IMR-90 (cell line): ENCODE data around the gene TAS2R4. TPM values are rescaled to one million over a fixed set of nuclear protein-coding genes. Genes with fewer than 3 reads are reported as not detected.
A peak's percentile ranks its signal among the peaks of the same experiment; 100 is the strongest.

Source experiments
- ATAC-seq: fragments of 200-7000 bp; cut with Tn5 transposase; 2 replicates; pipeline ENCODE4 v1.9.1; 2020; ENCODE audit warnings: low read depth, mild to moderate bottlenecking, moderate library complexity
- BruUV-seq: library from RNA; stranded (reverse); fragments of 400-500 nt; replicated peaks from 2 replicates; lab custom pipeline; 2021; lab: Mats Ljungman, UMichigan
- CTCF ChIA-PET: fragments of 300-600 bp; formaldehyde crosslinking; extraction: SDS; loops from one replicate; lab custom pipeline; 2021; ENCODE audit warnings: antibody characterized with exemption; lab: Yijun Ruan, JAX
- POLR2A ChIA-PET: fragments of 300-600 bp; sonication (Branson Sonifier 250); formaldehyde crosslinking; loops from one replicate; lab custom pipeline; 2022; ENCODE audit warnings: antibody characterized with exemption; ENCODE audit not compliant: unreplicated experiment; lab: Charles Lee
- DNase-seq: peaks from one replicate; pipeline ENCODE4 v3.0.0; 2013
- H2AFZ ChIP-seq: replicated peaks from 2 replicates; pipeline ENCODE3; 2013; ENCODE audit warnings: low read length, mild to moderate bottlenecking; ENCODE audit not compliant: poor library complexity
- H2AK5ac ChIP-seq: 2 replicates; pipeline ENCODE4 v1.6.1; 2013; ENCODE audit warnings: low read depth, low read length, inconsistent platforms
- H2AK9ac ChIP-seq: replicated peaks from 2 replicates; pipeline ENCODE3; 2013; ENCODE audit warnings: mild to moderate bottlenecking, low read depth, low read length, moderate library complexity; ENCODE audit not compliant: poor library complexity
- H2BK120ac ChIP-seq: 2 replicates; pipeline ENCODE4 v1.6.1; 2013; ENCODE audit warnings: low read depth, low read length, inconsistent platforms
- H2BK15ac ChIP-seq: 3 replicates; pipeline ENCODE4 v1.6.1; 2013; ENCODE audit warnings: low read depth, low read length, inconsistent platforms
- H2BK20ac ChIP-seq: 2 replicates; pipeline ENCODE4 v1.6.1; 2013; ENCODE audit warnings: low read depth, mild to moderate bottlenecking, inconsistent platforms, low read length, moderate library complexity
- H2BK5ac ChIP-seq: 2 replicates; pipeline ENCODE4 v1.6.1; 2013; ENCODE audit warnings: mild to moderate bottlenecking, low read depth, low read length, inconsistent platforms; ENCODE audit not compliant: poor library complexity, severe bottlenecking
- H3K14ac ChIP-seq: replicated peaks from 2 replicates; pipeline ENCODE4 v1.6.1; 2013; ENCODE audit warnings: low read depth, low read length, inconsistent platforms
- H3K18ac ChIP-seq: 2 replicates; pipeline ENCODE4 v1.6.1; 2013; ENCODE audit warnings: low read depth, low read length, control low read depth
- H3K23ac ChIP-seq: 2 replicates; pipeline ENCODE4 v1.6.1; 2013; ENCODE audit warnings: low read depth, low read length, inconsistent platforms
- H3K27ac ChIP-seq: 2 replicates; pipeline ENCODE4 v1.5.1; 2013; ENCODE audit warnings: mild to moderate bottlenecking, control low read depth, low read length; ENCODE audit not compliant: insufficient read depth
- H3K27me3 ChIP-seq: 2 replicates; pipeline ENCODE4 v1.6.1; 2013; ENCODE audit warnings: low read length; ENCODE audit not compliant: control insufficient read depth, insufficient read depth
- H3K36me3 ChIP-seq: 2 replicates; pipeline ENCODE4 v1.6.1; 2013; ENCODE audit warnings: low read length, mixed read lengths; ENCODE audit not compliant: control insufficient read depth, insufficient read depth
- H3K4ac ChIP-seq: 2 replicates; pipeline ENCODE4 v1.6.1; 2013; ENCODE audit warnings: low read depth, low read length, inconsistent platforms
- H3K4me1 ChIP-seq: 2 replicates; pipeline ENCODE4 v1.6.1; 2013; ENCODE audit warnings: low read length, mixed read lengths; ENCODE audit not compliant: control insufficient read depth, insufficient read depth
- H3K4me2 ChIP-seq: 2 replicates; pipeline ENCODE4 v1.6.1; 2013; ENCODE audit warnings: low read depth, mild to moderate bottlenecking, control low read depth, low read length, moderate library complexity
- H3K4me3 ChIP-seq: 2 replicates; pipeline ENCODE4 v1.5.1; 2013; ENCODE audit warnings: low read depth, mild to moderate bottlenecking, control low read depth, low read length, moderate library complexity; ENCODE audit not compliant: insufficient read depth
- H3K56ac ChIP-seq: 2 replicates; pipeline ENCODE4 v1.6.1; 2013; ENCODE audit warnings: low read length, inconsistent platforms; ENCODE audit not compliant: insufficient read depth; ENCODE audit errors: extremely low read depth
- H3K79me1 ChIP-seq, 2 experiments: 2 replicates each; pipeline ENCODE4 v1.6.1; 2013; ENCODE audit warnings: low read length in 2 of 2, inconsistent platforms in 1 of 2, low read depth in 1 of 2
- H3K9ac ChIP-seq: 2 replicates; pipeline ENCODE4 v1.6.1; 2013; ENCODE audit warnings: low read depth, low read length, control low read depth
- H3K9me1 ChIP-seq: 2 replicates; pipeline ENCODE4 v1.6.1; 2013; ENCODE audit warnings: low read length, inconsistent platforms; ENCODE audit not compliant: insufficient read depth
- H3K9me3 ChIP-seq: 2 replicates; pipeline ENCODE4 v1.6.1; 2013; ENCODE audit warnings: low read length; ENCODE audit not compliant: control insufficient read depth, insufficient read depth
- H4K20me1 ChIP-seq: 2 replicates; pipeline ENCODE4 v1.6.1; 2013; ENCODE audit warnings: low read length, inconsistent platforms; ENCODE audit not compliant: insufficient read depth
- H4K5ac ChIP-seq: 2 replicates; pipeline ENCODE4 v1.6.1; 2013; ENCODE audit warnings: mild to moderate bottlenecking, low read depth, low read length, control low read depth
- H4K8ac ChIP-seq, 2 experiments: 2 replicates each; pipeline ENCODE4 v1.6.1; 2013; ENCODE audit warnings: low read depth in 2 of 2, low read length in 2 of 2, control low read depth in 1 of 2, inconsistent platforms in 1 of 2
- H4K91ac ChIP-seq: 2 replicates; pipeline ENCODE4 v1.6.1; 2013; ENCODE audit warnings: low read depth, low read length, inconsistent platforms; ENCODE audit not compliant: insufficient read depth
- BHLHE40 ChIP-seq: fragments of 150-350 bp; IDR thresholded peaks from 2 replicates; pipeline ENCODE4 v1.6.1; 2016; ENCODE audit warnings: mild to moderate bottlenecking, low read depth, low read length
- CEBPB ChIP-seq: IDR thresholded peaks from 2 replicates; pipeline ENCODE4 v1.6.1; 2012; ENCODE audit warnings: low read depth, low read length, improper control_type of control experiment
- CHD1 ChIP-seq: IDR thresholded peaks from 2 replicates; pipeline ENCODE4 v1.6.1; 2012; ENCODE audit warnings: low read depth, low read length, improper control_type of control experiment
- FOS ChIP-seq: fragments of 150-350 bp; IDR thresholded peaks from 2 replicates; pipeline ENCODE4 v1.6.1; 2016; ENCODE audit warnings: low read depth, low read length
- MAFK ChIP-seq: IDR thresholded peaks from 2 replicates; pipeline ENCODE4 v1.6.1; 2012; ENCODE audit warnings: low read depth, low read length, improper control_type of control experiment
- MAZ ChIP-seq: IDR thresholded peaks from 2 replicates; pipeline ENCODE4 v1.6.1; 2012; ENCODE audit warnings: low read depth, mild to moderate bottlenecking, low read length, improper control_type of control experiment, moderate library complexity, borderline replicate concordance
- MXI1 ChIP-seq: IDR thresholded peaks from 2 replicates; pipeline ENCODE4 v1.6.1; 2012; ENCODE audit warnings: low read depth, mild to moderate bottlenecking, low read length, moderate library complexity, borderline replicate concordance
- NFE2L2 ChIP-seq: fragments of 150-350 bp; IDR thresholded peaks from 2 replicates; pipeline ENCODE4 v1.6.1; 2016; ENCODE audit warnings: low read depth, mild to moderate bottlenecking, low read length
- POLR2A ChIP-seq: IDR thresholded peaks from 2 replicates; pipeline ENCODE4 v1.6.1; 2012; ENCODE audit warnings: mild to moderate bottlenecking, low read depth, low read length
- RAD21 ChIP-seq: IDR thresholded peaks from 2 replicates; pipeline ENCODE4 v1.6.1; 2012; ENCODE audit warnings: low read length, improper control_type of control experiment
- RCOR1 ChIP-seq: IDR thresholded peaks from 2 replicates; pipeline ENCODE4 v1.6.1; 2012; ENCODE audit warnings: mild to moderate bottlenecking, low read length, improper control_type of control experiment; ENCODE audit not compliant: insufficient replicate concordance
- RFX5 ChIP-seq: IDR thresholded peaks from 2 replicates; pipeline ENCODE4 v1.8.0; 2012; ENCODE audit warnings: low read depth, mild to moderate bottlenecking, low read length, moderate library complexity
- SMC3 ChIP-seq: fragments of 150-350 bp; IDR thresholded peaks from 2 replicates; pipeline ENCODE4 v1.6.1; 2016; ENCODE audit warnings: low read depth, mild to moderate bottlenecking, antibody characterized with exemption, low read length, moderate library complexity
- WGBS, 2 experiments: methylation state at CpG; one replicate each; pipeline versions ENCODE4 v1.1.5 to v1.1.7; 2013; ENCODE audit warnings: missing lambda C conversion rate in 2 of 2; ENCODE audit not compliant: insufficient read length in 1 of 2; ENCODE audit errors: extremely low coverage in 2 of 2; 5-methylcytosine and 5-hydroxymethylcytosine counted together
- dilution Hi-C: fragments of 300-500 bp; cut with HindIII; formaldehyde crosslinking; loops from one replicate; pipeline ENCODE4 v1.14.3; 2018; ENCODE audit warnings: low sequenced_read_pairs; ENCODE audit not compliant: unreplicated experiment
- in situ Hi-C: fragments of 300-500 bp; cut with MboI; formaldehyde crosslinking; loops from 3 replicates; pipeline ENCODE4 v1.14.3; 2019; ENCODE audit warnings: low sequenced_read_pairs, inconsistent platforms, mixed read lengths
- intact Hi-C: fragments of 100-400 bp; cut with micrococcal nuclease; formaldehyde crosslinking; loops from 2 replicates; pipeline ENCODE4 v1.10.0; 2022
- polyA plus RNA-seq, 3 experiments: library from polyadenylated mRNA; depleted of rRNA; stranded (reverse); fragments of >200 nt; gene quantifications; 2 replicates each; pipeline ENCODE4 v1.2.3, GENCODE V29; 2012; ENCODE audit warnings: low replicate concordance in 1 of 3
- total RNA-seq: library from RNA; depleted of rRNA; stranded (reverse); fragments of >200 nt; gene quantifications from 2 replicates; pipeline ENCODE4 v1.2.3, GENCODE V29; 2012
- TF ChIP-seq, protein P1 (sequence below): fragments of 150-350 bp; IDR thresholded peaks from 2 replicates; pipeline ENCODE4 v1.6.1; 2016; ENCODE audit warnings: low read depth, mild to moderate bottlenecking, low read length, moderate library complexity, borderline replicate concordance
- TF ChIP-seq, protein P2 (sequence below): conservative IDR thresholded peaks from 2 replicates; pipeline ENCODE4 v1.5.1; 2012; ENCODE audit warnings: mild to moderate bottlenecking, low read depth, low read length, improper control_type of control experiment
- TF ChIP-seq, protein P3 (sequence below): fragments of 150-350 bp; IDR thresholded peaks from 2 replicates; pipeline ENCODE4 v1.6.1; 2017; ENCODE audit warnings: mild to moderate bottlenecking, antibody characterized with exemption, low read length, low read depth

Gene TAS2R4
- total and polyA plus RNA-seq, 2 of the 4 experiments (the other 2 are of a cell fraction) = 0.14 to 0.18 TPM

DNA sequence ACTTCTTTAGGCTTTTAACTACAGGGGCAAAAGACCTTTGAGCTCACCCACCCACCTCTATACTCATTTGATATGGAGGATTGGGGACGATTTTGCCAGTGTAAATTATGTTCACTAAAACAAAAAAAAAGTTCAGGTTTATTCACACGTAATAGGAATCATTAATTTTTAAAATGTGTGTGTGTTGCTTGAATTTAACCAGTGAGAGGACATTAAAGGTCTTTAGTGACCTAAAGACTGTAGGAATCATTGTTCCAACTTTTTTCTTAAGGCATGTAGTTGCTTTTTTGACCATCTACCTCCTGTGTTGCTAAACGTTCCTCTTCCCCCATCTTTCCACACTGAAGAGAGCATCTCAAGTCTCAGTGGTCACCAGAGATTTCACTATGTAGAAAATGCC is 37.2 kb upstream of the TAS2R4 start:
- Histone ChIP-seq H2AFZ (no peak overlapping the region), H3K23ac (no peak overlapping the region), H3K79me1 (peaks cover 13 to 20% of the 10 kb centered on the region in 2 experiments; a peak in 3 of 4 replicates), H3K18ac (no peak overlapping the region), H3K27ac (no peak overlapping the region), H3K9me3 (no peaks in the 10 kb centered on the region), H3K4me2 (peak overlapping the region; percentile 89), H2AK9ac (no peak overlapping the region), H3K14ac (no peak overlapping the region), H2AK5ac (no peak overlapping the region), H3K56ac (no peak overlapping the region), H3K36me3 (peaks cover 18% of the 10 kb centered on the region), H2BK5ac (no peak overlapping the region), H3K27me3 (no peaks in the 10 kb centered on the region), H2BK15ac (no peak overlapping the region), H2BK120ac (no peak overlapping the region), H4K5ac (no peak overlapping the region), H3K4ac (no peak overlapping the region), H4K20me1 (no peaks in the 10 kb centered on the region), H3K9ac (no peak overlapping the region), H4K91ac (no peak overlapping the region), H3K9me1 (peaks cover 6% of the 10 kb centered on the region; the same call in 1 of the 2 replicates), H3K4me1 (no peaks in the 10 kb centered on the region; the same call in 1 of the 2 replicates), H3K4me3 (peak overlapping the region; percentile 65; the same call in 1 of the 2 replicates), H2BK20ac (no peak overlapping the region), H4K8ac (no peak overlapping the region)
- dilution Hi-C loops (no loop called here), intact Hi-C loops (loop anchor here (2.0 to 10.0 kb wide), 3 partner anchors 36 to 204 kb away; partner anchors contain the start of gene DENND11), in situ Hi-C loops (no loop called here)
- BruUV-seq = no TSS peak
- ChIA-PET CTCF (no interaction called here), POLR2A (no interaction called here)
- no peak for ATAC-seq
- TF ChIP-seq NFE2L2 (no peak), CHD1 (no peak), POLR2A (no peak), SMC3 (no peak), MAFK (no peak), RAD21 (no peak), MAZ (no peak), MXI1 (no peak), RCOR1 (no peak), BHLHE40 (no peak), RFX5 (no peak), CEBPB (no peak), FOS (no peak)
- TF ChIP-seq, protein P1, sequence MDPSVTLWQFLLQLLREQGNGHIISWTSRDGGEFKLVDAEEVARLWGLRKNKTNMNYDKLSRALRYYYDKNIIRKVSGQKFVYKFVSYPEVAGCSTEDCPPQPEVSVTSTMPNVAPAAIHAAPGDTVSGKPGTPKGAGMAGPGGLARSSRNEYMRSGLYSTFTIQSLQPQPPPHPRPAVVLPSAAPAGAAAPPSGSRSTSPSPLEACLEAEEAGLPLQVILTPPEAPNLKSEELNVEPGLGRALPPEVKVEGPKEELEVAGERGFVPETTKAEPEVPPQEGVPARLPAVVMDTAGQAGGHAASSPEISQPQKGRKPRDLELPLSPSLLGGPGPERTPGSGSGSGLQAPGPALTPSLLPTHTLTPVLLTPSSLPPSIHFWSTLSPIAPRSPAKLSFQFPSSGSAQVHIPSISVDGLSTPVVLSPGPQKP = no peak
- TF ChIP-seq, protein P2, sequence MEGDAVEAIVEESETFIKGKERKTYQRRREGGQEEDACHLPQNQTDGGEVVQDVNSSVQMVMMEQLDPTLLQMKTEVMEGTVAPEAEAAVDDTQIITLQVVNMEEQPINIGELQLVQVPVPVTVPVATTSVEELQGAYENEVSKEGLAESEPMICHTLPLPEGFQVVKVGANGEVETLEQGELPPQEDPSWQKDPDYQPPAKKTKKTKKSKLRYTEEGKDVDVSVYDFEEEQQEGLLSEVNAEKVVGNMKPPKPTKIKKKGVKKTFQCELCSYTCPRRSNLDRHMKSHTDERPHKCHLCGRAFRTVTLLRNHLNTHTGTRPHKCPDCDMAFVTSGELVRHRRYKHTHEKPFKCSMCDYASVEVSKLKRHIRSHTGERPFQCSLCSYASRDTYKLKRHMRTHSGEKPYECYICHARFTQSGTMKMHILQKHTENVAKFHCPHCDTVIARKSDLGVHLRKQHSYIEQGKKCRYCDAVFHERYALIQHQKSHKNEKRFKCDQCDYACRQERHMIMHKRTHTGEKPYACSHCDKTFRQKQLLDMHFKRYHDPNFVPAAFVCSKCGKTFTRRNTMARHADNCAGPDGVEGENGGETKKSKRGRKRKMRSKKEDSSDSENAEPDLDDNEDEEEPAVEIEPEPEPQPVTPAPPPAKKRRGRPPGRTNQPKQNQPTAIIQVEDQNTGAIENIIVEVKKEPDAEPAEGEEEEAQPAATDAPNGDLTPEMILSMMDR = no peak
- TF ChIP-seq, protein P3, sequence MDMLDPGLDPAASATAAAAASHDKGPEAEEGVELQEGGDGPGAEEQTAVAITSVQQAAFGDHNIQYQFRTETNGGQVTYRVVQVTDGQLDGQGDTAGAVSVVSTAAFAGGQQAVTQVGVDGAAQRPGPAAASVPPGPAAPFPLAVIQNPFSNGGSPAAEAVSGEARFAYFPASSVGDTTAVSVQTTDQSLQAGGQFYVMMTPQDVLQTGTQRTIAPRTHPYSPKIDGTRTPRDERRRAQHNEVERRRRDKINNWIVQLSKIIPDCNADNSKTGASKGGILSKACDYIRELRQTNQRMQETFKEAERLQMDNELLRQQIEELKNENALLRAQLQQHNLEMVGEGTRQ = no peak
- DNase-seq = no peak
- WGBS, 2 experiments = no CpG with 5 or more reads among the region's 3 CpGs
